GM18508 (cell line): ENCODE results near the gene FUCA1.
"Not testable (repeated sequence)": the region's sequence is repeated elsewhere in the genome, so short reads cannot be mapped to it uniquely, and the experiment has no call there.

Source experiments
- ATAC-seq: cut with Tn5 transposase; IDR thresholded peaks from one replicate; pipeline ENCODE4 v1.9.1; 2021; ENCODE audit warnings: moderate number of reproducible peaks; ENCODE audit not compliant: insufficient read depth, unreplicated experiment

FUCA1 gene

DNA sequence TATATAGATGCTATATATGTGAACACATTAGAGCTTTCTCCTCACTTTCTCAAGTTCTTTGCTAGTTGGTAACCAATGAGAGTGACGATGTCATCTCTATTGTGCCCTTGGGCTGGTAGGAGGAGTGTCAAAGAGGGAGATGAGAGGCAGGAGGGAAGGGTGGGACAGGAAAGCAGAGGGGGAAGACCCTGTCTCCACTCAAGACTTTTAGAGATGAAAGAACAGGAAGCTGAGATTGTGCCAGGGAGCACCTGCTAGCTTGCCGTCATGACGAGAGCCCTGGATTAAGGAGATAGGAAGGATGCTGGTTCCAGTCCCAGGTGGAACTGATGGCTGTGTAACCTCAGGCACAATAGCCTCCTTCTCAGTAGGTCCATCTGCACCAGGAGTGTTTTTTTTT is 28.4 kb upstream of the FUCA1 start:
- no peak for ATAC-seq

DNA sequence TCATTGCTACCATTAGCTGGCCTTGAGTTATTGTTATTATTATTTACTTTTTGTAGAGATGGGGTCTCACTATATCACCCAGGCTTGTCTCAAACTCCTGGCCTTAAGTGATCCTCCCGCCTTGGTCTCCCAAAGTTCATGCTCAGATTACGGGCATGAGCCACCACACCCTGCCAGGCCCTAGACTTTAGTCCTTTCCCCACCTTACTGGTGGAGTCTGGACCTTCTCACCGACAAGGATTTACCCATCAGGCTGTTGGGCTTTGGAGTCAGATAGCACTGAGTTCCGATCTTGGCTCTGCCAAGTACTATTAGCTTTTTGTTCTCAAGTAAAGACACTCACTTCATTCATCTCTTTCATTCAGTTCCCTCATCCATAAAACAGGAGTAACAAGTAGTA is 27.9 kb upstream of the FUCA1 start:
- no peak for ATAC-seq

DNA sequence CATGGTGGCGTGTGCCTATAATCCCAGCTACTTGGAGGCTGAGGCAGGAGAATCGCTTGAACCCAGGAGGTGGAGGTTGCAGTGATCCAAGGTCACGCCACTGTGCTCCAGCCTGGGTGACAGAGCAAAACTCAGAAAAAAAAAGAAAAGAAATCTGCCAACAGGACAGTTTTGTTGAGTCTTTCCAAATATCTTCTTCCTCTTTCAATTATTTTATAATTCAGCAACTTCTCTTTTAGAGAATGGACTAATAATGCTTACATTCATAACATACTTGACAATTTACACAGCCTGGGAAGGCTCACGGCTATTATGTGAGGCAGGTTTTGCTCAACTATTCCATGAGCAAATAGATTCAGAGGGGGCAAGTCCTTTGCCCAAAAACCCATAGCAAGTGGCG is 27.0 kb upstream of the FUCA1 start:
- ATAC-seq: no peak

DNA sequence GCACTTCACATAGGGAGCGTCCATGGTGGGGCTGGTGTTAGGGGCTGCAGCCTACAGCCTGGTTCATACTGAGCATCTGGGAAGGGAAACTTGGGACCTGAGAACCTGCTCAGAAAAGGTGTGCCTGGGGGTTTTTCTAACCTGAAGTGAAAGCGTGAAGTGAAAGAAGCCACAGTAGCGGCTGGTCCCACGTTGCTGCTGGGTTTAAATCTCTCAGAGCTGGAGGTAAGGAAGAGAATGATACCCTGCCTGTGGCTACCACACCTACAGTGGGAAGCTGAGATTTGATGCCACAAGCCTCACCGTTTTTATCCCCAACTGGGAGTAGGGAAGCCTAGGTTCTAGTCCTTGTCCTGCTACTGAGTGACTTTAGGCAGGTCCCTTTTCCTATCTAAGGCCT is 21.0 kb upstream of the FUCA1 start:
- no peak for ATAC-seq

DNA sequence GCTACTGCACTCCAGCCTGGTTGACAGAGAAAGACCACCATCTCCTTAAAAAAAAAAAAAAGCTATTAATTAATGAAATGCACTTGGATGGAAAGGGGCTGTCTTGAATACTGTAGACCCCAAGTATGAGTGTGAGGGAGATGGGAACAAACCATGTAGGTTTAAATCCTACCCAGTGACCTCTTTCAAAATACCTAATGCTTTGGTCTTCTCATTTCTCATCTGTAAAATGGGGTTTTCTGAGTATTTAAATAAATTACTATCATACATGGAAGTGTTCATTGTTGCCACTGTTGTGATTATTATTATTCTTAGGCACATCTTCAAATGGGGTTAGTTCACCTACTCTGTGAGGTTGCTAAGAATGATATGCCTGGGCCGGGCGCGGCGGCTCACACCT is 17.1 kb upstream of the FUCA1 start:
- no peak for ATAC-seq

DNA sequence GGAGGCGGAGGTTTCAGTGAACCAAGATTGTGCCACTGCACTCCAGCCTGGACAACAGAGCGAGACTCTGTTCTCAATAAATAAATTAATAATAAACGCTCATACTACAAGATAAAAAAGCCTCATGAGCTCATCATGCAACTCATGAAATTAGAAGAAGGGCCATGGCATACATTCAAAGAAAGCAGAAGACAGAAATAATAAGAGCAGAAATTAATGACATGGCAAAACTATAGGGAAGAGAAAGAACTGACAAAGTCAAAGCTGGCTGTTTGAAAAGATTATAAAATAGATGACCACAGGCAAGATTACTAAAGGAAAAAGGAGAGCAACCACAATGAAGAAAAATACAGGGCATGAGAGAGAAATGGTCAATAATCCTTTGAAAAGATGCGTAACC is 14.7 kb upstream of the FUCA1 start:
- no peak for ATAC-seq

DNA sequence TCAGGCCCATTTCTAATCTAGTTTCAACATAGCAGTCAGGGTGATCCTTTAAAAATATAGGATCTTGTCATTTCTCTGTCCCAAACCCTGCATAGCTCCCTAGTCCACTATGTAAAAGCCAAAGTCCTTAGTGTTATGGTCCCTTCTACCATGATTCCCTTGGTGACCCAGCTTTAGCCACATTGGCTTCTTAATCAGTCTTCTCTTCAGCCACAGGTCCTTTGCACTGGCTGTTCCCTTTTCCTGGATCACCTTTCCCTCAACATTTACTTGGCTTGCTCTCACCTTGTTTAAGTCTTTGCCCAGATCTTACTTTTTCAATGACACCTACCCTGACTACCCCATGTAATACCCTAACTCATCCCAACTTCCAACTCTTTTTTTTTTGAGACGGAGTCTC is 11.7 kb upstream of the FUCA1 start:
- no peak for ATAC-seq

DNA sequence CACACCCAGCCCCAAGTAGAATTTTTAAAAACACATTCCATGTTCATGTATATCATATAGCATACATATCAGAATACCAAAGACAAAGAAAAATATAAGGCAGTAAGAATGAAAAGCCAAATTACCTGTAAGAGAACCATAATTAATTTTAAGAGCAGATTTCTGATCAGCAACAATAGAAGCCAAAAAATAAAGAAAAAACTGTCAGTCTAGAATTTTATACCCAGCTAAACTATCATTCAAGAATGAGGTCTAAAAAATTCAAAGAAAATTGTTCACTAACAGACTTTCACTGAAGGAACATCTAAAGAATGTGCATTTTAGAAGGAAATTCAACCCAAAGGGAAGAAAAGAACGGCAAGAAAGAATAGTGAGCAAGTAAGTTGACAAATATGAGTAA is 10.6 kb upstream of the FUCA1 start:
- ATAC-seq: no peak

DNA sequence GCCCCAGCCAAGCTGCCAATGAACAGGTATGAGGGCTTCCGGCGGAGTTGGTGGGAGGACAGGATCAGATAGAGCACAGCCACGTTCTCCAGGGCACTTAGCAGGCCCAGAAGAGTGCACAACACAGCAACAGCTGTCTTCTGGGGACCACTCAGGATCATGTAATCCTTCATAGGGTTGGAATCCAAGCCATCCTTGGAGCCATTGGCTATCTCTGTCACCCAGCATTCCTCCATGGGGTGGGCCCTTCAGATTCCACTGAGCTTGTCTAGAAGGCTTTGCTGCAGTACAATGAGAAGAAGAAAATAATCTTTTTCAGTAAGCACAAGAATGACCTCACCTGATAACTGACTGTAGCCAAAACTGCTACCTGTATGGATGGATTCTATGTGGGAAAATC is 7.3 kb upstream of the FUCA1 start:
- no peak for ATAC-seq

DNA sequence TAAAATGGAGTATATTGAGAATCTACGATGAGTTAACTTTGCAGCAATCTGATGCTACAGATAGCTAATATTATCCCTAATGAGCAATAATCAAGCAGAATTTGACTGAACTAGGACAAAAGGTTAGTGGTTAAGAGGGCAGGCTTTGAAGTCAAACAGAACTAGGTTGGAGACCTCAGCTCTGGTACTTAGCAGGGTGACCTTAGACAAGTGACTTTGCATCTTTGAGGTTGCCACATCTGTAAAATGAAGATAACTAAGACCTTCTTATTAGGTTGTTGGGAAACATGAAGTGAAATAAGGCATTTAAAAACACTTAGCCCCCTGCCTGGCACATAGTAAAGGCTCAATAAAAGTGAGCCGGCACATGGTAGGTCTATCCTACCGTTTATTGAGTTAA is 4.3 kb upstream of the FUCA1 start:
- no peak for ATAC-seq

DNA sequence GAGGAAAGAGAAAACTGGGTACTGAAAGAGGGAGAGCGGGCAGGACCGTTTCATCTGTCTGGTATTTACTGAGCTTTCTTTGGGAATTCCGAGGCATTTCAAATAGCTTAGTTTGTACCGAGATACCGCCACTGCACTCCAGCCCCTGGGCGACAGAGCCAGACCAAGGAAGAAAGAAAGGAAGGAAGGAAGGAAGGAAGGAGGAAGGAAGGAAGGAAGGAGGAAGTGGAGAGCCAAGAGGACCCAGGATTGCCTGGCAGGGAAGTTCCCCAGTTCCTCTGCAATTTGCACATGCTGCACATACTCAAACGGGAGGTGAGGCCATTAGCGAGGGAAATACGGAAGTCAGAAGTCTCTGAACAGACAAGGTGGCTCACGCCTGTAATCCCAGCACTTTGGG is 961 bp upstream of the FUCA1 start:
- ATAC-seq: no peak

DNA sequence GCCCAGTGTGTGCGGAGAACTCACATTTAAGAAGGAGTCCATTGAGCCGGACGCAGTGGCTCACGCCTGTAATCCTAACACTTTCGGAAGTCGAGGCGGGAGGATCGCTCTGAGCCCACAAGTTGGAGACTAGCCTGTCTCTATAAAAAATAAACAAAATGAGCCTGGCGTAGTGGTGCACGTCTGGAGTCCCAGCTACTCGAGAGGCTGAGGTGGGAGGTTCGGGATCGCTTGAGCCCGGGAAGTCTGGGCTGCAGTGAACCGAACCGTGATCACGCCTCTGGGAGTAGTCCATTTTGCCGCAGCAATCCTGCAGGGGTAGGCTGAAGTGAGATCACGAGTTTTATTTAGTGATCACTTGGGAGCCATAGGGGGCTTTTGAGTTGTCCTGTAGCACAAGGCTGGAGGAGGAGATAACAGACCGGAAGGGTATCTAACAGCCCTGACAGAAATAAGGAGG is 497 bp upstream of the FUCA1 start:
- peak; percentile 9 for ATAC-seq

DNA sequence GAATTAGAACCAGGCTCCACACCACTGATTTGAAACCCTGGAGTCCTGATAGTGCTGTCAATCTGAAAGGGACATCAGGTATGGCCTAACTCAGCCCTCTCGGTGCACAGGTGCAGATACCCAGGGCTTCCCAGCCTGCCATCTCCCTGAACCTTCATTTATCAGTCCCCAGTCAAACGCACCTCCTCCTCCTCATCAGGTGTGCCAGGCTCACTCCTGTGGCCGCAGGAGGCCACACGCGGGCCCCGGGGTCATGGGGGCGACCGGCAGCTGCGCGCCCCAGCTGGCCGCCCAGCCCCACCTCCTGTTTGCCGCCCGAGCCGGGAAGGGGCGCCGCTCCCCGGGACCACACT is 572 bp downstream of the FUCA1 start:
- ATAC-seq: no peak

DNA sequence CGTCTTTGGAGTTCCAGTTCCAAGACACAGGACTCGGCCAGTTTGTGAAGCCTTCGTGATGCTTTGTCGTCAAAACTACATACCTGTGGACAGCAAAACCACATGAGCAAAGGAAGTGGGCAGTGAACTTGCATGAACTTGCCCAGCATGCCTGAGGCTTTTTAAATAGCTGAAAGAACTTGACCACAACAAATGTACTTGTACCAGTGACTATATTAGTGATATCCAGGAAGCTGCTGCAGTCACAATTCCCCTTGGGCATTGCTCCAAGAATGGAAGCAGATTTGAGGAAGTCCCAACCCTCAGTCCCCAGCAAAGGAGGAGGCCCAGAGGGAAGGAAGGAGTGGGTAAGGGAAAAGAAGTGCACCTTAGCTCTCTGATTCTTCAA is 2.6 kb downstream of the FUCA1 start:
- no peak for ATAC-seq

DNA sequence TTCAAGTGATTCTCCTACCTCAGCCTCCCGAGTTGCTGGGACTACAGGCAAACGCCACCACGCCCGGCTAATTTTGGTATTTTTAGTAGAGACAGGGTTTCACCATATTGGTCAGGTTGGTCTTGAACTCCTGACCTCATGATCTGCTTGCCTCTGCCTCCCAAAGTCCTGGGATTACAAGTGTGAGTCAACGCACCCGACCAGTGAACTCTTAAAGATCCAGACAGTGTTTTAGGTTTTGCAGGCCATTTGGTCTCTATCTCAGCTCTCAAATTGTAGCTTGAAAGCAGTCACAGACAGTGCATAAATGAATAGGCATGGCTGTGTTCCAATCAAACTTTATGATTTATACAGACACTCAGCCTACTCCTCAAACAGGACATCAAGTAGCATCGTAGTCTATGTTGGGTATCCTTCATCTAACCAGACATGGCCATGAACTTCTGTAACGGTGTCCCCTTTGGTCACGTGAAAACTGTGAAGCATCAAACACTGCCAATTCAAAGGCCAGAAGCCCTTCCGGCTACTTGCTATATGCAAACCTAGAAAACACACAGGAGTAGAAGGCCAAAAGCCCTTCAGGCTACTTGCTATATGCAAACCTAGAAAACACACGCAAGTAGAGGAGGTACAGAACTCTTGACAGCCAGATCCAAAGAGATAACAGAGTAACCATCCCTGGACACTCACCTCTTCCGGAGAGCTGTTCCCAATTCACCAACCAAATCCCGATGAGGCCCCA is 3.1 kb downstream of the FUCA1 start:
- ATAC-seq: no peak

DNA sequence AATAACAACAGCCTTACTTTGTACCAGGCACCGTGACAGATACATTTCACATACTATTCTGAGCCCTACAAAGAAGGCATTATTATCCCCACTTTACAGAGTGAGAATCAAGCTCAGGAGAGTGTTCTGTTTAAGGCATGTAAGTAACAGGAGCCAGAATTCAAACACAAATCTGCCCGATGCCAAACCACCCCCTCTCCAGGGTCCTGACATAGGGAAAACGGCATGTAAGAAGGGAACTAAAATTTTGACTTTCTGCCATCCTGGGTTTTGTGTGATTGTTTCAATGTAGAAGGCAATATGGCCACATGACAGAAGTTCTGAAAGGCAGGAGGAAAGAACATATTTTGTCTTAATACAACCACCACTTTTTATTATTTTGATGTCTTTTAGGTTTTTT is 5.5 kb downstream of the FUCA1 start:
- no peak for ATAC-seq

DNA sequence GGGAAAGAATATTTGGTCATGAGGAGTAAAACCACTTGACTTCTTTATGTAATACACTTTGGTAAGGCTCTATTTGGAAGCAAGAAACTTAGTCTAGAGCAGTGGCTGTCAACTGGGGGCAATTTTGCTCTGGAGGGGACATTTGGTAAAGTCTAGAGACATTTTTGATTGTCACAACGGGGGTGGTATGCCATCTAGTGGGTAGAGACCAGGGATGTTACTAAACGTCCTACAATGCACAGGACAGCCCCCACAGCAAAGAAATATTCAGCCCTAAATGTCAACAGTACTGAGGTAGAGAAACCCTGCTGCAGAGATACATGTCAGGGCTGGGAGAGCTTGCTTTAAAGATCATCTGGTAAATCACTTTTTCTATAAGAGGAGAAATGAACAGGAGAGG is 13.5 kb downstream of the FUCA1 start:
- ATAC-seq: no peak

DNA sequence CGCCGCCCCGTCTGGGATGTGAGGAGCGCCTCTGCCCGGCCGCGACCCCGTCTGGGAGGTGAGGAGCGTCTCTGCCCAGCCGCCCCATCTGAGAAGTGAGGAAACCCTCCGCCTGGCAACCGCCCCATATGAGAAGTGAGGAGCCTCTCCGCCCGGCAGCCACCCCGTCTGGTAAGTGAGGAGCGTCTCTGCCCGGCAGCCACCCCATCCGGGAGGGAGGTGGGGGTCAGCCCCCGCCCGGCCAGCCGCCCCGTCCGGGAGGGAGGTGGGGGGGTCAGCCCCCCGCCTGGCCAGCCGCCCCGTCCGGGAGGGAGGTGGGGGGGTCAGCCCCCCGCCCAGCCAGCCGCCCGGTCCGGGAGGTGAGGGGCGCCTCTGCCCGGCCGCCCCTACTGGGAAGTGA is 15.0 kb downstream of the FUCA1 start:
- ATAC-seq: not testable (repeated sequence)

DNA sequence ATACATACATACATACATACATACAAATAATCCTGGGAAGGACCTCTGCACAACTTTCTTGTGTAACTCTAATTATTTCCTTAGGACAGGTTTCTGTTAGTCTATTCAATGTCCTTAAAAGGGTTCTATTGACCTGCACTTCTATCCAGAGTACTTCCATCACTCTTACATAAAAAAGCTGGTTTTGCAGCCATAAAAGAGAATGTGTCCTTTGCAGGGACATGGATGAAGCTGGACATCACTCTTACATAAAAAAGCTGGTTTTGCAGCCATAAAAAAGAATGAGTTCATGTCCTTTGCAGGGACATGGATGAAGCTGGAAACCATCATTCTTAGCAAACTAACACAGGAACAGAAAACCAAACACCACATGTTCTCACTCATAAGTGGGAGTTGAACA is 16.7 kb downstream of the FUCA1 start:
- ATAC-seq: not testable (repeated sequence)

DNA sequence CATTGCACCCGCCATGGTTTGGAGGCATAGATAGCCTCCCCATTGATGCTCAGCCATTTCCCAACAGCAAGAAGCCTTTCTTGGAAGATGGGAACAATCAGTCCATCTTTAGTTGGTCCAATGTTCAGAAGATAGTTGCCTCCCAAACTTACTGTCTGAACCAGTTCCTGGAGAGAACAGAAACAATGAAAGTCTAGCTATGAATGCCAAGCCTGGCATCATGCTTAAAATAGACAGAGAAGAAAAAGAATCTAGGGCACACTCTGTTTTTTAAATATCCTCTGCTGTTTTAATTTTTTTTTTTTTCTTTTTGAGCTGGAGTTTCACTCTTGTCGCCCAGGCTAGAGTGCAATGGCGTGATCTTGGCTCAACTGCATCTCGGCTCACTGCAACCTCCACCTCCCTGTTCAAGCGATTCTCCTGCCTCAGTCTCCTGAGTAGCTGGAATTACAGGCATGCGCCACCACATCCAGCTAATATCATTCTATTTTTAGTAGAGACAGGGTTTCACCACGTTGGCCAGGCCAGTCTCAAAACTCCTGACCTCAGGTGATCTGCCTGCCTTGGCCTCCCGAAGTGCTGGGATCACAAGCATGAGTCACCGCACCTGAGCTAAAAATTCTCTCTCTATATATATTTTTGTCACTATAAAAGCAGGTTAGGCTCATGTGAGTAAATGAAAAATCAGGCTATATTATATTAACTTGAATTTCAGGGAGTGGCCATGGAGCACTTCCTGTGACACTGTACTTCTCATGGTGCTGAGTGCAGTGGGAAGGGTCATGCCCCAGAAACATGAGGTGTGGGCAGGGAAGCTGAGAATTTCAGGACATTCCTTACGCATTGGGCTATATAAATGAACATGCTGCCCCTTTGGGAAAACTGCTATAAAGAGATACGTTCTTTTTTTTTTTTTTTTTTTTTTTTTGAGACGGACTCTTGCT is 19.1 kb downstream of the FUCA1 start:
- no peak for ATAC-seq

DNA sequence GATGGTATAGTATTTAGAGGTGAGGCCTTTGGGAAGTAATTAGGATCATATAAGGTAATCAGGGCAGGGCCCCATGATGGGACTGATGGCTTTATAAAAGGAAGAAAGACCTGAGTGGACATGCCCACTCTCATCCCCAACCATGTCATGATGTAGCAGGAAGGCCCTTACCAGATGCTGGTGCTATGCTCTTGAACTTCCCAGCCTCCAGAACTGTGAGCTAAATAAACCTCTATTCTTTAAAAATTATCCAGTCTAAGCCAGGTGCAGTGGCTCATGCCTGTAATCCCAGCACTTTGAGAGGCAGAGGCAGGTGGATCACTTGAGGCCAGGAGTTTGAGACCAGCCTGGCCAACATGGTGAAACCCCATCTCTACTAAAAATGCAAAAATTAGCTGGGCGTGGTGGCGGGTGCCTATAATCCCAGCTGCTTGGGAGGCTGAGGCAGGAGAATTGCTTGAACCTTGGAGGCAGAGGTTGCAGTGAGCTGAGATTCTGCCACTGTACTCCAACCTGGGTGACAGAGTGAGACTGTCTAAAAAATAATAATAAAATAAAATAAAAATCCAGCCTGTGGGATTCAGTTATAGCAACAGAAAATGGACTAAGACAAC is 20.5 kb downstream of the FUCA1 start:
- not testable (repeated sequence) for ATAC-seq
